ENCODE measurements around the gene RGS7.
A peak's percentile ranks its signal among the peaks of the same experiment; 100 is the strongest.

The RGS7 gene

GRCh38 chr1:241323514-241324195 is 33.4 kb downstream of the RGS7 start:
- TF ChIP-seq, protein P1, sequence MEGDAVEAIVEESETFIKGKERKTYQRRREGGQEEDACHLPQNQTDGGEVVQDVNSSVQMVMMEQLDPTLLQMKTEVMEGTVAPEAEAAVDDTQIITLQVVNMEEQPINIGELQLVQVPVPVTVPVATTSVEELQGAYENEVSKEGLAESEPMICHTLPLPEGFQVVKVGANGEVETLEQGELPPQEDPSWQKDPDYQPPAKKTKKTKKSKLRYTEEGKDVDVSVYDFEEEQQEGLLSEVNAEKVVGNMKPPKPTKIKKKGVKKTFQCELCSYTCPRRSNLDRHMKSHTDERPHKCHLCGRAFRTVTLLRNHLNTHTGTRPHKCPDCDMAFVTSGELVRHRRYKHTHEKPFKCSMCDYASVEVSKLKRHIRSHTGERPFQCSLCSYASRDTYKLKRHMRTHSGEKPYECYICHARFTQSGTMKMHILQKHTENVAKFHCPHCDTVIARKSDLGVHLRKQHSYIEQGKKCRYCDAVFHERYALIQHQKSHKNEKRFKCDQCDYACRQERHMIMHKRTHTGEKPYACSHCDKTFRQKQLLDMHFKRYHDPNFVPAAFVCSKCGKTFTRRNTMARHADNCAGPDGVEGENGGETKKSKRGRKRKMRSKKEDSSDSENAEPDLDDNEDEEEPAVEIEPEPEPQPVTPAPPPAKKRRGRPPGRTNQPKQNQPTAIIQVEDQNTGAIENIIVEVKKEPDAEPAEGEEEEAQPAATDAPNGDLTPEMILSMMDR (IDR thresholded peaks at IDR 0.05; ENCODE audit: low read depth, low read length, missing control alignments) = no peak
- H3K4me3 ChIP-seq (ENCODE audit: low read depth, low read length) = no peak overlapping the region
- DNase-seq (ENCODE audit: low read depth) = peak; percentile 40
- in situ Hi-C loops (cut with HindIII; ENCODE audit: low sequenced_read_pairs) = no loop called here

DNA sequence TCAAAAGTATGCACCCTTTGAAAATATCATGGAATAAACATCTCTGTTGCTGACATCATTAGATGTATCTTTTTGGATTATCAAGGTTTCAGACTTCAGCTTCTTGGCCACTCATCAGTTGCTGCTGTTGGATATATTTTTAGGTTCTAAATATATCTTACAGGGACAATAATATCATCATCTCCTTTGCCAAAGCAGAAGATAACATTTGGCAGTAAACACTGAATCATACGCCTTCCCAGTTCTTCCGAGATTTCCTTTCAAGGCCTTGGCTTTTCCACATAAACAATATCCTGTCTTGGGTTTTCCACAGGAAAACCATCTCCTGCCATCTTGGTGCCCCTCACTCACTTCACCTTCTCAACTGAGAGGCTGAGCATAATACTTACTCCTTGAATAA is 39.3 kb downstream of the RGS7 start:
- in situ Hi-C loops (cut with HindIII; ENCODE audit: low sequenced_read_pairs) = no loop called here
- TF ChIP-seq, protein P1 (IDR thresholded peaks at IDR 0.05; ENCODE audit: low read depth, low read length, missing control alignments) = no peak
- no peak for DNase-seq (ENCODE audit: low read depth)
- no peak overlapping the region for H3K4me3 ChIP-seq (ENCODE audit: low read depth, low read length)

GRCh38 chr1:241316372-241316771 is 40.6 kb downstream of the RGS7 start:
- no peak overlapping the region for H3K4me3 ChIP-seq (ENCODE audit: low read depth, low read length)
- TF ChIP-seq, protein P1 (IDR thresholded peaks at IDR 0.05; ENCODE audit: low read depth, low read length, missing control alignments) = no peak
- no peak for DNase-seq (ENCODE audit: low read depth)
- in situ Hi-C loops (cut with HindIII; ENCODE audit: low sequenced_read_pairs) = no loop called here

GRCh38 chr1:241311056-241311746 is 45.8 kb downstream of the RGS7 start:
- no peak for DNase-seq (ENCODE audit: low read depth)
- in situ Hi-C loops (cut with HindIII; ENCODE audit: low sequenced_read_pairs) = no loop called here
- TF ChIP-seq, protein P1 (IDR thresholded peaks at IDR 0.05; ENCODE audit: low read depth, low read length, missing control alignments) = no peak
- no peak overlapping the region for H3K4me3 ChIP-seq (ENCODE audit: low read depth, low read length)

- H3K4me3 ChIP-seq (ENCODE audit: low read depth, low read length) = no peak overlapping the region
- DNase-seq (ENCODE audit: low read depth) = no peak
- TF ChIP-seq, protein P1 (IDR thresholded peaks at IDR 0.05; ENCODE audit: low read depth, low read length, missing control alignments) = no peak
- in situ Hi-C loops (cut with HindIII; ENCODE audit: low sequenced_read_pairs) = no loop called here
Observed at GRCh38 chr1:241310451-241310850, 46.6 kb downstream of the RGS7 start.

GRCh38 chr1:241309651-241310050 is 47.4 kb downstream of the RGS7 start:
- in situ Hi-C loops (cut with HindIII; ENCODE audit: low sequenced_read_pairs) = no loop called here
- no peak for DNase-seq (ENCODE audit: low read depth)
- no peak overlapping the region for H3K4me3 ChIP-seq (ENCODE audit: low read depth, low read length)
- TF ChIP-seq, protein P1 (IDR thresholded peaks at IDR 0.05; ENCODE audit: low read depth, low read length, missing control alignments) = no peak

All from astrocyte of the cerebellum (primary cell).